WERI-Rb-1 (cell line): ENCODE results near the gene SELENOK.

Experiments
- DNase-seq: peaks from one replicate; pipeline ENCODE4 v3.0.0-alpha.2; 2020
- H3K27ac ChIP-seq: fragments of 250-450 bp; sonication (Bioruptor Pico); 2 replicates; pipeline ENCODE4 v1.5.1; 2020; ENCODE audit warnings: mild to moderate bottlenecking, moderate library complexity
- H3K27me3 ChIP-seq: fragments of 250-450 bp; sonication (Bioruptor Pico); 2 replicates; pipeline ENCODE4 v1.5.1; 2021; ENCODE audit warnings: mild to moderate bottlenecking, low read depth, moderate library complexity; ENCODE audit not compliant: insufficient read depth, severe bottlenecking
- H3K36me3 ChIP-seq: fragments of 250-450 bp; sonication (Bioruptor Pico); 2 replicates; pipeline ENCODE4 v1.5.1; 2020; ENCODE audit warnings: mild to moderate bottlenecking, moderate library complexity
- H3K4me3 ChIP-seq: 2 replicates; pipeline ENCODE4 v1.5.1; 2011; ENCODE audit warnings: low read depth, mild to moderate bottlenecking, control low read depth, low read length
- H3K9me3 ChIP-seq: fragments of 250-450 bp; sonication (Bioruptor Pico); 2 replicates; pipeline ENCODE4 v1.5.1; 2021; ENCODE audit warnings: mild to moderate bottlenecking, moderate library complexity; ENCODE audit not compliant: severe bottlenecking
- TF ChIP-seq, protein P1 (sequence below): IDR thresholded peaks from 2 replicates; pipeline ENCODE4 v1.5.1; 2011; ENCODE audit warnings: low read depth, mild to moderate bottlenecking, control low read depth, inconsistent platforms, low read length

SELENOK gene

DNA sequence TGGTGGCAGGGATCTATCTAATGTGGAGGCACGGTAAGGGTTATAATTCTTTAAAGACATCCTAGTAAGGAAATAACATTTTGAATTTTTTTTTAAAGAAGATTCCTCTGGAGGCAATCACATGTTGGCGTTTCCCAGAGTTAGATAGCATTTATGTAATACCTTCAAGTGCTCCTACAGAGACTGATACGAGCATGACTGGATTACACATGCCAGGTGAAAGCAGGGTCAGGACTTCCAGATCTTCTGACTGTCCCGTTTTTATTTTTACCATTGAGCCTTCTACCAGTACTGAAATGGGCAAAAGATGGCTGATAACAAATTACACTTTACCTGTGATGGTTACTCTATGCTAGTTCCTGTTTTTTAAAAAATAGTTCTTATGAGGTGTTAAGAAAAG lies 31.5 kb downstream of the SELENOK start:
- peaks cover 2% of the 10 kb centered on the region for H3K9me3 ChIP-seq

GRCh38 chr3:53859178-53859577 lies 32.5 kb downstream of the SELENOK start:
- DNase-seq, result no peak
- TF ChIP-seq, protein P1, sequence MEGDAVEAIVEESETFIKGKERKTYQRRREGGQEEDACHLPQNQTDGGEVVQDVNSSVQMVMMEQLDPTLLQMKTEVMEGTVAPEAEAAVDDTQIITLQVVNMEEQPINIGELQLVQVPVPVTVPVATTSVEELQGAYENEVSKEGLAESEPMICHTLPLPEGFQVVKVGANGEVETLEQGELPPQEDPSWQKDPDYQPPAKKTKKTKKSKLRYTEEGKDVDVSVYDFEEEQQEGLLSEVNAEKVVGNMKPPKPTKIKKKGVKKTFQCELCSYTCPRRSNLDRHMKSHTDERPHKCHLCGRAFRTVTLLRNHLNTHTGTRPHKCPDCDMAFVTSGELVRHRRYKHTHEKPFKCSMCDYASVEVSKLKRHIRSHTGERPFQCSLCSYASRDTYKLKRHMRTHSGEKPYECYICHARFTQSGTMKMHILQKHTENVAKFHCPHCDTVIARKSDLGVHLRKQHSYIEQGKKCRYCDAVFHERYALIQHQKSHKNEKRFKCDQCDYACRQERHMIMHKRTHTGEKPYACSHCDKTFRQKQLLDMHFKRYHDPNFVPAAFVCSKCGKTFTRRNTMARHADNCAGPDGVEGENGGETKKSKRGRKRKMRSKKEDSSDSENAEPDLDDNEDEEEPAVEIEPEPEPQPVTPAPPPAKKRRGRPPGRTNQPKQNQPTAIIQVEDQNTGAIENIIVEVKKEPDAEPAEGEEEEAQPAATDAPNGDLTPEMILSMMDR, result no peak
- Histone ChIP-seq H3K27ac (no peak overlapping the region), H3K9me3 (peaks cover 2% of the 10 kb centered on the region), H3K4me3 (no peak overlapping the region), H3K27me3 (no peaks in the 10 kb centered on the region), H3K36me3 (peaks cover 18% of the 10 kb centered on the region)

More for the DNA sequence above, 31.5 kb downstream of the SELENOK start:
- Histone ChIP-seq H3K4me3 (no peak overlapping the region), H3K27ac (no peak overlapping the region), H3K27me3 (no peaks in the 10 kb centered on the region), H3K36me3 (peaks cover 29% of the 10 kb centered on the region)
- TF ChIP-seq, protein P1, result no peak
- no peak for DNase-seq

DNA sequence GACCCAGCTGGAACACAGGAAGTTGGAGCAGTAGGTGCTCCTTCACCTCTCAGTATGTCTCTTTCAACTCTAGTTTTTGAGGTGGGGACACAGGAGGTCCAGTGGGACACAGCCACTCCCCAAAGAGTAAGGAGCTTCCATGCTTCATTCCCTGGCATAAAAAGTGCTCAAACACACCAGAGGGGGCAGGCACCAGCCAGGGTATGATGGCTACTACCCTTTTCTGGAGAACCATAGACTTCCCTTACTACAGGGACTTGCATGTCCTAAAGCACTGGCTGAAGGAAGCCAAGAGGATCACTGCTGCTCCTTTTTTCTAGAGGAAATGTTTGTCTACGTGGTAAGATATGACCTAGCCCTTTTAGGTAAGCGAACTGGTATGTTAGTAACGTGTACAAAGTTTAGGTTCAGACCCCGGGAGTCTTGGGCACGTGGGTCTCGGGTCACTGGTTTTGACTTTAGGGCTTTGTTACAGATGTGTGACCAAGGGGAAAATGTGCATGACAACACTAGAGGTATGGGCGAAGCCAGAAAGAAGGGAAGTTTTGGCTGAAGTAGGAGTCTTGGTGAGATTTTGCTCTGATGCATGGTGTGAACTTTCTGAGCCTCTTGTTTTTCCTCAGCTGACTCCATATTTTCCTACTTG lies 33.4 kb downstream of the SELENOK start:
- TF ChIP-seq, protein P1, result no peak
- Histone ChIP-seq H3K9me3 (peaks cover 2% of the 10 kb centered on the region), H3K27me3 (no peaks in the 10 kb centered on the region), H3K36me3 (peaks cover 14% of the 10 kb centered on the region), H3K4me3 (no peak overlapping the region), H3K27ac (no peak overlapping the region)
- DNase-seq, result no peak

DNA sequence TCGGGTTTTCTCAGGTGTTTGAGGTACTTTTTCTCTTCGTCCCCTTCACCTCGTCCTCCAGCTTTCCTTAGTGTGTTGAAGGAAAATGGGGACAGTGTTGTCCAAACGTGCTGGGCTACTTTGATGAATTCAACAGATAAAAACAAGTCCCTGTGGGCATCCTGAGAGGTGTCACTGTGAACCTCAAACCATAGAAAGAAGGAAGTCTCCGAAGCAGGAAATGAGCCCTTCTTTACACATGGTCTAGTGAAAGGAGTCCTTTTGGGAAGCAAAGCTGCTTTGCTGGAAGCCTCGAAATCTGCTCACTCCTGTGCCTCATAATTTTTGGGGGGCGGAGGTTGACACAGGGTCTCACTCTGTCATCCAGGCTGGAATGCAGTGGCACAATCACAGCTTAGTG lies 34.7 kb downstream of the SELENOK start:
- H3K27me3 ChIP-seq, result no peaks in the 10 kb centered on the region
- no peak overlapping the region for H3K4me3 ChIP-seq
- DNase-seq, result no peak
- H3K27ac ChIP-seq, result no peak overlapping the region
- TF ChIP-seq, protein P1, result no peak
- peaks cover 2% of the 10 kb centered on the region for H3K9me3 ChIP-seq
- H3K36me3 ChIP-seq, result peaks cover 9% of the 10 kb centered on the region

DNA sequence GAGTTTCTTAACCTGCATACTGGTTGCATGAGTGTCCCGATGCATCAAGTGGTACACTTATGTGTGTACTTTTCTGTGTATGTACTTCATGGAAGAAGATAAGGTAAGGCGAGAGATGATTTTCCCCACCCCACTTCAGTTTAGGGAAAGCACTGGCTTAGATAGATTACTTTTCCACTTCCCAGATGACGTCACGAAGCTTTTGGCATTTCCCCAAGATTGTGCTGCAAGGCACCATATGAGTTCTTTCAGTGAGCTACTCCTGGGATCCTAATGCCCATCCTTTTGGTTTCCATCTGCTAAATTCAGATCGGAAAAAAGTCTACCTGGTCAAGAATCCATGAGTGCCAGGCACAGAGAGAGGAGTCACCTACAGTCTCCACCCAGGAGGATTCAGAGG lies 40.8 kb downstream of the SELENOK start:
- TF ChIP-seq, protein P1, result no peak
- no peak for DNase-seq
- Histone ChIP-seq H3K36me3 (no peaks in the 10 kb centered on the region), H3K27ac (no peak overlapping the region), H3K4me3 (no peak overlapping the region), H3K9me3 (peaks cover 4% of the 10 kb centered on the region), H3K27me3 (no peaks in the 10 kb centered on the region)

GRCh38 chr3:53849916-53850315 lies 41.7 kb downstream of the SELENOK start:
- TF ChIP-seq, protein P1, result no peak
- no peak for DNase-seq
- H3K4me3 ChIP-seq, result no peak overlapping the region

More at GRCh38 chr3:53849916-53850315, 41.7 kb downstream of the SELENOK start:
- no peak overlapping the region for H3K27ac ChIP-seq
- no peaks in the 10 kb centered on the region for H3K27me3 ChIP-seq
- no peaks in the 10 kb centered on the region for H3K36me3 ChIP-seq
- peaks cover 4% of the 10 kb centered on the region for H3K9me3 ChIP-seq
